GM21825 (cell line): Measurements from ENCODE around the gene PTPRD.
"Not testable (repeated sequence)": the region's sequence is repeated elsewhere in the genome, so short reads cannot be mapped to it uniquely, and the experiment has no call there.

Experiments
- ATAC-seq: cut with Tn5 transposase; IDR thresholded peaks from one replicate; pipeline ENCODE4 v1.9.1; 2021; ENCODE audit warnings: mild to moderate bottlenecking, moderate library complexity; ENCODE audit not compliant: unreplicated experiment

Gene PTPRD

DNA sequence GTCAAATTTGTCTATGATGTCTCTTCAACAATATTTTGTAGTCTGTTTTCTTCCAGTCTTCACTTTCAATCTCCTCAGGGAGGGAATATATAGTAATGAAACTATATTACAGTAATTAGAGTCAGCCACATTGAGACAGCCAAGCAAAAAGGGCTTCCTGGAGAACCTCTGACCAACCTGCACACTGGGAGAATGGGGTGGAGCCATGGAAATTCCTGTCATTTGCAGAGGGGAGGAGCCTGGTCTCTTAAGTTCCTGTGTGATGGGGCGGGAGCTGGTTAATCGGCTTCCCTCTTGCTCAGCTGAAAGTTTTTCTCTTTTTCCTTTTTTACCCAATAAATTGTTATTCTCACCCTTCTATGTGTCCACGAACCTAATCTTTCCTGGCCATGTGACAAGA, 1220.0 kb downstream of the PTPRD start:
- no peak for ATAC-seq

DNA sequence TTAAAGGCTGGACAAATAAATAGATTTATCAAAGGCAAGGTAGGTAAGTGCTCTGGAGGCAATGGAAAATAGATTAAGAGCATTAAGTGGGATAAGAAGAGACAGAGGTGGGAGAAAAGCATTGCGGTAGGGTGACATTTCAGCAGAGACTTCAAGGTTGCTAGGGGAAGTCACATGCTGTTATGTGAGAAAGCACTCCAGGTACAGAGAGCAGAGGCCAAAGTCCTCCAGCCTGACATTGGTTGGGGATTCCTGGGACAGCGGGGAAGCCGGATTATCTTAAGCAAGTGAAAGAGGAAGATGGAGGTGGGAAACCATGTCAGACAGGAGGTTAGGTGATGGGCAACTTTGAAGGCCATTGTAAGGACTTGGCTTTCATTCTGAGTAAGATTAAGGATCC, 1222.9 kb downstream of the PTPRD start:
- ATAC-seq: no peak

DNA sequence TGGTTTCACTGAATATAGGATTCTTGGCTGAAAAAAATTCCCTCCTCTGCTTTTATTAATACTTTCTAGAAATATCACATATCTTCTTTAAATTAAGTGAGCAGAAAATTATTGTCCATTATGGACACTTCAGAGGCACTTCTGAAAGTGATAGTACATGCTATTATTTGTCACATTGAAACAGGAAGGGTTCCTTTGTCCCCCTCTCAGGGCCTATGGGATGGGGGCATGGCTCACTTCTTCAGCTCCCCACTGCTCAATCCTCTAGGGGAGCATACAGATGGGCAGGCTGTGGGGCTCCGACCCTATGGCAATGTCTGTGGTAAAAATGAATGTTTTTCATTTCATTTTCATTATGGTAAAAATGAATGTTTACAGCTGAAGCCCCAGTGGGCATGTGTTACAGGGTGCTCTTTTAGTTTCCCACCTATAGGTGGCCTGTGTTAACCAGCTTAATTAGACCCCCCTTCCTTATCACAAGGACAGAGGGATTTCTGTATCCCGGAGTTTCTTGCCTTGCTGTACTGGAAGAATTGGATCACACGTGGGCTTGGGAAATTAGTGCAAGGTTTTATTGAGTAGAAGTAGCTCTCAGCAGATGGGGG, 1225.2 kb downstream of the PTPRD start:
- ATAC-seq: no peak

DNA sequence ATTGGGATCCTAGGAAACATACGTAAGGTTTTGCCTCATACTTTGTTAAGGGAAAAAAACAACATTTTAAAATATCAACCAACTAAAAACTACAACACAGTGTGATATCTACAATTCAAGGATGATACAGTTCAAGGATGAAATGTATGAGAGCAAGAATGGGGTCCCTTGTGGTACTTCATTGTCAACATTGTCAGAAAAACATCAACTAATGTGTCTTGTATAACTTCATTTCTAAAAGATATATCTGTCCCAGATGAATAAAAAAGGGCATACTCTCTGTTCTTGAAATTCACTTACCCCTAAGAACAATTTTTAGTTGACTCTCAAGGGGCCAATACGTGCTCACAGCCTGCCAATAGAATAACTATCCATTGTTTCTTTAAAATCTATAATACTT, 1250.5 kb downstream of the PTPRD start:
- ATAC-seq: no peak

DNA sequence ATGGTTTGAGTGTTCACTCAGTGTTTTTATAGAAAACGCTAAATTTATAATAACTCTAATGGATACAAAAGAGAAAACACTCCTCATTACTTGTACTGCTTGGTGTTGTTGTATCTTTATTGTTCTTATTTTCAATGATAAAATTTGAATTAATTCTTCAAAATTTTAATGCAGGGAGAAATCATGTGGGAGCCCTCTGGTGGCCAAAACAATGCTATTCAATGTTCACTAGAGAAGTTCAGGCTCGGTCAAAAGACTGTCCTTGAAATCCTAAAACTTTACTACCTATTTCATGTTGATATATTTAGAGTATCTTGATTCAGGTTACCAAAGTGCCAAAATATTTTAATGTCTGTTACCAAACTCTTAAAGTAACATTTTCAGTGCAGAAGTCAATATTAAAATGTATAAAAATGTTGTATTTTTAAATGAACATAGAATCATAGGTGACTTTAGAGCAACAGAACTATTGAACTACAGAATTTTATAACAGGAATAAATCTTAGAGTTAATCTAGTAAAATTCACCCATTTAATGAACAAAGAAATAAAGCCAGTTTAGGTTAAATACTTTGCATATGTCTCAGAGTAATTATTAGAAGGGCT, 1259.8 kb downstream of the PTPRD start:
- ATAC-seq: no peak

DNA sequence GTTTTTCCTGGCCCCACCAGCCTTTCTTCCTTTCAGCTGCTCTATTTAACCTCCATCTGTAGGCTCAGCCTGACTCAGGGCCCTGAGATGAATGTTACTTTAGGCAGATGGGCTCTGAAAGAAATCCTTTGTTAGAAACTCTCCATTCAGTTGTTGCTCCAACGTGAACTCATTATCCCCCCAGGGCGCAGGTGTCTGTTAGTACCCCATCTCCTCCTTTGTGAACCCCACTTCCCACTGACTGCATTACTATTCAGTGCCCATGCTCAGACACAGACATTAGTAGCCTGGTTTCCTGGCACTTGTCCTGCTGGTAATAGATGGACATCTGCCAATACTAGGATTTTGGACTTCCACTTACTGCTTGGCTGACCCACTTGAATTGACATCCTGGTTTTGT, 1271.6 kb downstream of the PTPRD start:
- ATAC-seq: no peak

DNA sequence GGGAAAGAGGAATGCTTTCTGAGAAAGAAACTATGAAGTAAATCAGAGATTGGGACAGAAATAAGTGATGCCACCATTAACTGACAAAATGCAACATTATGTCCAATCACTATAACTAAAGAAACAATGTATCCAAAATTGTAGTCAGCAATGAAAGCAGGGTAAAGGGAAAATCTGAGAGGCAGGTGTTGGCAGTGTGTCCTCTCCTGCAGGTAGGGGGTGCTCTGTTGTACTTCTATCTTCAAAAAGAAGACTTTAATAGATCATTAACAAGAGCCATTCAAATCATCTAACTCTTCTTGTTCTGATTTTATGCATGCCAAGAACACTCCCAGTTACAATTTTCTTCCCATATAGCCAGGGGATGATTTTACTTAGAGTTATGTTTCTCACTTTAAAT, 1275.7 kb downstream of the PTPRD start:
- no peak for ATAC-seq

DNA sequence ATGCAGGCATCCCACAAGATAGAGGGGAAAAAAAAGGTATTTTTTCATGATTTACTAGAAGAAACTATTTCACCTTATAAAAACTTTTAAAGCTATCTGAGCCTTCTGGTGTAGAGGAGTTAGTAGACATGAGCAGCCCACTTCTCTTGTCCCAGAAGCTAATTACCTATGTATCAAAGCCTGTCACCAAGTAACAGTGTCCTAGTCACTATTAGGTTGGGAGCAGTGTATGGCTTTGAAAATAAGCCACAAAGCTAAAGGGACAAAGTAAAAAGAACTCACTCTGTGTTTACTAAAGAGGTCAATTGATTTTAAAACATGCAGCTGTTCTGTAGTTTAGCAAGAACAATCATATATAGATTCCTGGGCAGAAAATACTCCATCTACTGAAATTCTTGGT, 1286.1 kb downstream of the PTPRD start:
- ATAC-seq: no peak

DNA sequence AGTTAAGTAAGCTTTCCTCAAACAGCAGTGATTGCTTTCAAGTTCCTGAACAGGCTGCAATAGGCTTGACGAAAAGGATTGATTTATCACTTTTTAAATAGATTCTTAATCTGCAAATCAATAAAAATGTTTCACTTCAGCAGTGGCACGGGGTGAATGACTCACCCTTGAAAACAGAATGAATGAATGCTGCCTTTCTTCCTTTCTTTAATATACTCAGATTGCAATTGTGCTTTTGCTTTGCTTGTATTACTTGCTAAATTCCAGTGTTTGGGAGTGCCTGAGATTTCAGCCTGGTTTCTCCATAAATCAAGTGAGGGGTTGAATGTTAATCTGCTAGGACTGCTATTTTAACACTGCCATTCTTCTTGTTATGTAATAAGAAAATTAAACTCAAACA, 1293.8 kb downstream of the PTPRD start:
- ATAC-seq: no peak

DNA sequence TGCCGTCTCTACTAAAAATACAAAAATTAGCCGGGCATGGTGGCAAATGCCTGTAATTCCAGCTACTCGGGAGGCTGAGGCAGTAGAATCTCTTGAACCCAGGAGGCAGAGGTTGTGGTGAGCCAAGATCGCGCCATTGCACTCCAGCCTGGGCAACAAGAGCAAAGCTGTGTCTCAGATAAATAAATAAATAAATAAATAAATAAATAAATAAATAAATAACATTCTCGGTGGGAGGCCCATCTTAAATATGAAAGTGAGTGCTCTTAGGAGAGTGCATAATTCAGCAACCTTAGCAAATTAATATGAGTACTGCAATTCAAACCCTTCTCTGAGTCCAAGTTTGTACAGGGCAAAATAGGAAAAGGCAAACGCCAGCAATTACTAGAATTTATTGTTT, 1302.1 kb downstream of the PTPRD start:
- not testable (repeated sequence) for ATAC-seq

DNA sequence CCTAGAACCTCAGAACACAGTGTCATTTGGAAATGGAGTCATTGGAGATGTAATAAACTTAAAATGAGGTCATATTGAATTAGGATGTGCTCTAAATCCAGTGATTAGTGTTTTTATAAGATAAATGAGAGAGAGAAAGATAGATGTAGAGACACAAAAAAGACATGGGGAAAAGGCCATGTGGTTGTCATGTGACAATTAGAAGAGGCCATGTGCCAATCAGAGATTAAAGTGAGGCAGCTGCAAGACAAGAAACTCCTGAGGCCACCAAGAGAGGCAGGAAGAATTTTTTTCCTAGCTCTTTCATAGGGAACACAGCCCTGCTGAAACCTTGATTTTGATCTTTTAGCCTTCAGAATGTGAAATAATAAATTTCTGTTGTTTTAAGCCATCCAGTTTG, 1307.2 kb downstream of the PTPRD start:
- ATAC-seq: no peak

DNA sequence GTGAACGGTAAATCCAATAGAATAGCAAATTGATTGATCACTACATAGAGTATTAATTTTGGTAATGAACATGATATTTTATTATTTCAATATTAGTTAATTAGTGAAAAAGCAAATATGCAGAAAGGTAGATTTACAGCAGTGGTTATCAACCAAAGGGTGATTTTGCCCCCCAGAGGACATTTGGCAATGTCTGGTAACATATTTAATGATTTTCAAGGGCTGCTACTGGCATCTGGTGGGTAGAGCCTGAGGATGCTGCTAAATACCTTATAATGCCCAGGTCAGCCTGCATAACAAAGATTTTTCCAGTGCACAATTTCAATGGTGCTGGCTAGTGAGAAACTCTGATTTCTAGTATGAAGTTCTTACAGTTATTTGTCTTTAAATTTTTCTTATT, 1313.7 kb downstream of the PTPRD start:
- no peak for ATAC-seq

DNA sequence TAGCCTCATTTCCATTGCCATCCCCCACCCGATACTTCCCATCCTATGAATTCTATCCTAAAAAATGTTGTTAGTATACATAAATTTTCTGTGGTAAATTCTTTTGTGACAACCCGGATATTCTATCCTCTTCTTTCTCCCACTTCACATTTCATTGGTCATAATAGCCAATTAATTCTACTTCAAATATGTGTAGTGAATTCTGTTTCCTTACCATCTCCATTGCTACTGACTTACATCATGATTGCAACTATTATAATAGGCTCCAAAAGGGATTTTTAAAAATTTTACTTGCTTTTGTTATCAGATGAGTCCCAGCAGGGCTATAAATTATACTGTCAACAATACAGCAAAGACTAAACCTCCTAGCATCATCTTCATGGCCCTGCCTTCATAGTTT, 1326.8 kb downstream of the PTPRD start:
- no peak for ATAC-seq

DNA sequence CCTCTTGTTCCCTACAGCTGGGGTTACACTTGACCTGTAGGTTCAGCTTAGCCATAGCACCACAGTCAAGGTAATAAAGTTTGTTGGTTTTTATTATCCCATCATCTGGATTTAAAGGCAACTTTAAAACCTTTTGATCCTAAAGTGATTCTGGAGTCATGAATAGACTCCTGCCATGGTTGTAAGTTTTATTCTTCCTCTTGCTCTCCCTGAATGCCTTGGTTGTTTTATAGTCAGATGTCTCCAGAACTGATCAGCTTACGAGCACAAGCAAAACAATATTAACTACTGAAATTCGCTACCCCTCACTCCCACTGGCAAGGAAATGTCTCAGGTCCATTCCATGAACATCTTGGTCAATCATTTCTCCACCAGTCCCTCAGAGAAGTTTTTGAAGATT, 1328.6 kb downstream of the PTPRD start:
- ATAC-seq: no peak

DNA sequence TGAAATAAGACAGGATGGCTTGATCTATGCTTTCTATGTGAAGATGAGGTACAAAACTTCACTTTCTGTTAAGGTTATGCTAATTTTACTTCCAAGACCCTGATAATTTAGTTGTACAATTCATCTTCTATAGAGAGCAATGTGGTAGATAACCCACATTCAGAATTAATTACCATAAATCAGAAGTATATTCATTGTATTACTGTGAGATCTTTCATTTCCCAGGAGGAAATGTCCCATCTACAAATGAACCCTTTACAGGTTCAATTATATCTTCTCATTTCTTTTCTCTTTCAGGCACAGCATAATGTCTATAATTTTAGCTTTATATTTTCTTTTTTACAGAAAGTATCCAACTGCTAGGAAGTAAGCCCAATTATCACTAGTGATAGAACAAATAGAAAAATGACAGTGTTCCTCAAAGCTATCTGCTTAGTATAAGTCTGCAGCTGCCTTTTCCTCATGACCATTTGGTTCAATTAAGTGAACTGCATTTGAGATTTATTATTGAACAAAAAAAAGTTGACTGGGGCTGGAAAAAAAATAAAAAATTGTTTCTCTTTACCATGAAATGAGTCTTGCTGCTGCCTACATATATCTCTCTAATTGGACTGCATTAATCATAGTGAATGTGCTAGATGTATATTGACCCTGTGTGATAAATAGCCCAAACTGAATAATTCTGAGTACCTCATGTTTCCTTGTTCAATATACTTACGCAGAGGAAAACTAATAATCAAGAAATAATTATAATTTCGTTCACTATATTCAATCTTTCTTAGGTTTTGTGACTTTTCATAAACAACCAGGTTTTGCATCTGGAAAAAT, 1329.4 kb downstream of the PTPRD start:
- ATAC-seq: no peak

DNA sequence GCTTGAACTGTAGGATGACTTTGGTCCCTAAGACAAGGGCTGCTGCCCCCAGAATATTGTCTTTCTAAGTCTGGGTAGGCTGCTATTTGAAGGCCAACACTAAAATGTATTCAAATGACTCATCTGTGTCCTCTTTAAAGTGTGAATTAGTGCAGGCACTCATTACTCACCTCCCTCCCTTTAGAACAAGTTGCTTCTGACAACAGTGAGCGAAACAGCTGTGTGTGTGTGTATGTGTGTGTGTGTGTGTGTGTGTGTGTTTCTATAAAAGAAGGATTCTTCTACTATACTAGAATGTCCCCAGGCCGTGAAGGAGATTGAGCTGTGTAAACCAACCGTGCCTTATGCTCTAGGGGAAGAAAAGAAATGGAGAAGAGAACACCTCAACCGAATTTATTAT, 1337.2 kb downstream of the PTPRD start:
- no peak for ATAC-seq

DNA sequence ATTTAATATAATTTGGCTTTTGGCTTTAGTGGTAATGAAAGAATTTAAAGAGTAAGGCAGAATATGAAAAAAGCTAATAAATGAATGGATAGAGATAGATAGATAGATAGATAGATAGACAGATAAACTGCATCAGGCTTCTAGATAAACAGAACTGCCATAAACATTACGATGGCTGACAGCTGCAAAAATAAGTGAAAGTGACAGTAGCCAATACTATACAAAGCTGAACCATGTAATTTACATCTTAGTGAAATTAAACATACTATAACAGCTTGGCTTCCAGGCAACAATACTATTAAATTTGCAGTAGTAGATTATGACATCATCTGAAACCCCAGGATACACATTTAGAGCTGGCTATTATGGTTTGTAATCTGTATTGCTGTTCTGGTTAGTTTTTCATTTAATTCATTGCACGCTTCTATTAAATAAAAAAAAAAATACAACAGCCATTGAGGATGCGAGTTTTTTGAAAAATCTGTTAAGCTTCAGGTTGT, 1354.8 kb downstream of the PTPRD start:
- ATAC-seq: no peak

DNA sequence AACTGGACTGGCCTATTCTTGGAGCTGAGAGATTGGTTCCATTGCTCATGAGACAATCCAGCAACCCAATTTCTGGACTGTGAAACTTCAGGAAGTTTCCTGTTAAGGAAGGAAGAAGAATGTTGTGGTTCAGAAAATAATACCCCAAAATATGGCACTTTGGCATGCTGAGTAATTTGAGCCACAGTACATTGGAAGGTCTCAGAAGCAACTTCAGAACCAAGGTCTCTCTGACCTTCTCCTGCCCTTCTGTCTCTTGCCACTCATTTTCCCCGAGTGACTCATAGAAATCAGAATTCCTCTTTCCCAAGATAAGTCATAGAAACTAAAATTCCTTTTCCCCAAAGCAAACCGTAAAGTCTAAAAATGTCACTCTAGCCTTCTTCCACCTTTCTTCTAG, 1366.1 kb downstream of the PTPRD start:
- ATAC-seq: no peak

DNA sequence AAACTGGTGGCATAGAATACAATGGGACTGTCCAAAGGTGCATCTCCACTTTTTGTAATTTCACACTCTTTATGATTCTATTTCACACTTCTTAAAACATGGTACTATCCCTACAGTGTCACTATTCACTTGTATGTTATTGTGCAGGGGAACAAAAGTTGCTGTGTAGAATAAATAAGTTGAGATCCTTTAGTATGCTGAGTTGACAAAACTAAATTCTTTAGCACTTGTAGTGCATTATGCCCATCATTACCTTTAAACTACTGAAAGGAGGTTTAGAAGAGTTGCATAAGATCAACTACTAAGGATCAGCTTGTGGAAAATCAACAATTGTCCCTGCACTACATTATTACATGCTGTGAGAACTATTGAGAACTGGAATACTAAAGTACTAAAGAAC, 1380.9 kb downstream of the PTPRD start:
- ATAC-seq: no peak

DNA sequence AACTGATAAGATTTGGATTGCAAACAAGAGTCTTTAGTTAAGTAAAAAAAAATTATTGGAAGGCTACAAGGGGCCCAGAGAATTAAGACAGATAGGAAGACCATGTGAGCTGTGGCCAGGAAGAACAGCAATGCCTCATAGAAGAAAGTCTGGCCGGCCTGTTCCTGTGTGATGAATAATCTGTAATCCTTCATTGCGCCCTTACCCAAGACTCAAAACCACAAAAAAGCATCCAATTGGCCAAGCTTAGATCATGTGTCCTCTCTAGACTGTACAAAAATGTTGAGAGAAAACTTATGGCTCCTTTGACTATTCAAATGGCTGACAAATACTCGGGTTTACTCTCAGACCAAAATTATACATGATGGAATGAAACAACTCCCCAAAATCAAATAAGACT, 1383.5 kb downstream of the PTPRD start:
- ATAC-seq: no peak

DNA sequence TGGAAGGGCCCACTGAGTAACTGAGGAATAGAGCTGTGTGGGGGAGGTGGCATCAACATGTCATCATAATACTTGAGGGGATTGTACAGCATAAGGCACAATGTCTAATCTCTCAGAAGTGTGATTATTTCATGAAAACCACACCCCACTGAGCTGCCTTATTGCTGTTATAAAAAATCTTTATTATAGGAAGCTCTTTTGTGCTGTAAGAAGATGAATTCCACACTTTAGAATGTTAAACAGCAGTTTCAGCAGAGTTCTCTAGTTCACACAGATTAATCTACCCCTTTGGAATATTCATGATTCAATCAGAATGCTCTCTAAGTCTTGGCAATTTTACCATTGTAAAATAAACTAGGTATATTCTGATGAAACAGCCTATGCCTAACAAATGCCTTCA, 1389.6 kb downstream of the PTPRD start:
- no peak for ATAC-seq

DNA sequence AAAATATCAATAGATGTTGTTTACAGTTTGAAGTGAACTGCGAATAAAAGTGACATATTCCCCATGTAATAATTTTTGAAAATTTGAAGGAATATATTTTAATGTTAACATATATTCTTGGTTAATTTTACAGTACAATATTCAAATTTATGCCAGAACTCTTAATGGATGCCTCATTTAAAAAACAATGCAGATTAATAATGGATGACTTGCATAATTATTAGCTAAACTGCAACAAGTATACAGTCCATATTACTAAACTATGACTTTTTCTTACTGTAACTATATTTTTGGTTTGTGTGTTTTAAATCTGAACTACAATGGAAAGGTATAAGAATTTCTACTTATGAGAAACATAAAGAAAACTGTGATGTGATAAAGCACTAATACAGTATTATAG, 1390.1 kb downstream of the PTPRD start:
- no peak for ATAC-seq
